ENCODE results near the gene APBA1.

Gene APBA1

DNA sequence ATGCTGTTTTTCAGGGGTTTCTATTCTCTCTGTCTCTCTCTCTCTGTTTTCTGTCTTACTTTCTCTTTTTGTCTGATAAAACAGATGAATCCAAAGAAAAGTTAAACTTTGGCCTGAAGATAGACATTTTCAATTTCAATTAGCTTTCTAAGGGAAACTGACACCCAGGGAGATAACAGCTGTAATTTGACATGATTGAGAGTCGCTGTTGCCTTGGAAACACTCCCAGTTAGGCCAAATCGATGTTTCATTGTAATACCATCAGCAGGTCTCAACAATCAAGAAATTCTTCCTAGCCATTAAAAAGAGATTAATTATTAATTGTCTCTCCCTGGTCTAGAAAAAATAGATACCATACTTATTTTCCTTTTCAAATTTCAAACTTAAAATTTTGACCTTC lies 294.2 kb downstream of the APBA1 start:
- no peak for TF ChIP-seq CTCF (IDR thresholded peaks at IDR 0.05)
- Histone ChIP-seq H3K4me3 (ENCODE audit: low read depth in 1 of 2, low read length in 1 of 2) (no peak overlapping the region), H3K27ac (no peak overlapping the region), H3K27me3 (no peaks in the 10 kb centered on the region), H3K36me3 (no peaks in the 10 kb centered on the region), H3K9me3 (no peaks in the 10 kb centered on the region), H3K4me1 (ENCODE audit: control insufficient read depth in 1 of 2, insufficient read depth in 1 of 2, low read depth in 1 of 2, low read length in 1 of 2) (no peaks in the 10 kb centered on the region)
